HG03575 (cell line): ENCODE measurements around the gene TAX1BP1.

Experiments
- ATAC-seq: cut with Tn5 transposase; IDR thresholded peaks from one replicate; pipeline ENCODE4 v1.9.1; 2021; ENCODE audit not compliant: unreplicated experiment, insufficient number of reproducible peaks, low FRiP score; ENCODE audit errors: extremely low read depth

TAX1BP1 gene

GRCh38 chr7:27869056-27869455 lies 129.1 kb downstream of the TAX1BP1 start:
- ATAC-seq, result no peak

GRCh38 chr7:27870595-27870994 lies 130.6 kb downstream of the TAX1BP1 start:
- ATAC-seq, result no peak

GRCh38 chr7:27871086-27871485 lies 131.1 kb downstream of the TAX1BP1 start:
- no peak for ATAC-seq

- ATAC-seq, result no peak
Measured at GRCh38 chr7:27871866-27872265, 131.9 kb downstream of the TAX1BP1 start.

- no peak for ATAC-seq
Measured at GRCh38 chr7:27872356-27873275, 132.7 kb downstream of the TAX1BP1 start.

- ATAC-seq, result no peak
Measured at GRCh38 chr7:27873981-27874957, 134.3 kb downstream of the TAX1BP1 start.

GRCh38 chr7:27875061-27875460 lies 135.1 kb downstream of the TAX1BP1 start:
- no peak for ATAC-seq

GRCh38 chr7:27875832-27876231 lies 135.9 kb downstream of the TAX1BP1 start:
- no peak for ATAC-seq

GRCh38 chr7:27876756-27877155 lies 136.8 kb downstream of the TAX1BP1 start:
- ATAC-seq, result no peak
